Upper lobe of left lung (tissue), 4 donors: ENCODE measurements around the gene CAT.

ENCODE experiments used
- POLR2A ChIP-seq, 4 donors: fragments of 450-650 bp; IDR thresholded peaks; one replicate each; pipeline ENCODE4 v1.5.1; 2016 to 2017; ENCODE audit warnings: antibody characterized with exemption in 4 of 4, mild to moderate bottlenecking in 2 of 4
- TF ChIP-seq, protein P1 (sequence below), 6 experiments: fragments of 450-650 bp in 4 of 6; fragments of 200-600 bp in 2 of 6; sonication (generic) in 2 of 6; IDR thresholded peaks; one replicate each; pipeline ENCODE4 v1.5.1; 2016 to 2019; ENCODE audit warnings: antibody characterized with exemption in 6 of 6

DNA sequence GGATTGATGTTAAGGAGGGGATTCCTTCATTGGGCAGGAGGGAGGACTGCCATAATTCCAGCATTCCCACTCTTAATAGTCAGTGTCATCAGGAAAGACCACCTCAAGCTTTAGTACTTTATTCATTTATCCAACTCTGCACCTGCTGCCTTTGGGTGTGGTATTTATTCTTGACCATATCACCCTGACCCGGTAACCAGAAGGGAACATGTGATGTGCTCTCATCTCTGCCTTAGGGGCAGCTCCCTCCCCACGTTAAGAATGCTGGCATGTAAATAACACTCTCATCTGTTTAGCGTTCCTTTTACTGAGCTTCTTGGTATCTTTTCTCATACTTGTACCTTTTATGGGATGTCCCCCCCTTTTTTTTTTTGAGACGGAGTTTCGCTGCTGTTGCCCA lies 7.7 kb downstream of the CAT start:
- TF ChIP-seq, protein P1, sequence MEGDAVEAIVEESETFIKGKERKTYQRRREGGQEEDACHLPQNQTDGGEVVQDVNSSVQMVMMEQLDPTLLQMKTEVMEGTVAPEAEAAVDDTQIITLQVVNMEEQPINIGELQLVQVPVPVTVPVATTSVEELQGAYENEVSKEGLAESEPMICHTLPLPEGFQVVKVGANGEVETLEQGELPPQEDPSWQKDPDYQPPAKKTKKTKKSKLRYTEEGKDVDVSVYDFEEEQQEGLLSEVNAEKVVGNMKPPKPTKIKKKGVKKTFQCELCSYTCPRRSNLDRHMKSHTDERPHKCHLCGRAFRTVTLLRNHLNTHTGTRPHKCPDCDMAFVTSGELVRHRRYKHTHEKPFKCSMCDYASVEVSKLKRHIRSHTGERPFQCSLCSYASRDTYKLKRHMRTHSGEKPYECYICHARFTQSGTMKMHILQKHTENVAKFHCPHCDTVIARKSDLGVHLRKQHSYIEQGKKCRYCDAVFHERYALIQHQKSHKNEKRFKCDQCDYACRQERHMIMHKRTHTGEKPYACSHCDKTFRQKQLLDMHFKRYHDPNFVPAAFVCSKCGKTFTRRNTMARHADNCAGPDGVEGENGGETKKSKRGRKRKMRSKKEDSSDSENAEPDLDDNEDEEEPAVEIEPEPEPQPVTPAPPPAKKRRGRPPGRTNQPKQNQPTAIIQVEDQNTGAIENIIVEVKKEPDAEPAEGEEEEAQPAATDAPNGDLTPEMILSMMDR (IDR thresholded peaks at IDR 0.05), result no peak
- TF ChIP-seq POLR2A (IDR thresholded peaks at IDR 0.05), result no peak
